GM18858 (cell line): Measurements from ENCODE around the gene CPNE6.

Experiments used
- ATAC-seq: cut with Tn5 transposase; IDR thresholded peaks from one replicate; pipeline ENCODE4 v1.9.1; 2021; ENCODE audit not compliant: unreplicated experiment

The CPNE6 gene

DNA sequence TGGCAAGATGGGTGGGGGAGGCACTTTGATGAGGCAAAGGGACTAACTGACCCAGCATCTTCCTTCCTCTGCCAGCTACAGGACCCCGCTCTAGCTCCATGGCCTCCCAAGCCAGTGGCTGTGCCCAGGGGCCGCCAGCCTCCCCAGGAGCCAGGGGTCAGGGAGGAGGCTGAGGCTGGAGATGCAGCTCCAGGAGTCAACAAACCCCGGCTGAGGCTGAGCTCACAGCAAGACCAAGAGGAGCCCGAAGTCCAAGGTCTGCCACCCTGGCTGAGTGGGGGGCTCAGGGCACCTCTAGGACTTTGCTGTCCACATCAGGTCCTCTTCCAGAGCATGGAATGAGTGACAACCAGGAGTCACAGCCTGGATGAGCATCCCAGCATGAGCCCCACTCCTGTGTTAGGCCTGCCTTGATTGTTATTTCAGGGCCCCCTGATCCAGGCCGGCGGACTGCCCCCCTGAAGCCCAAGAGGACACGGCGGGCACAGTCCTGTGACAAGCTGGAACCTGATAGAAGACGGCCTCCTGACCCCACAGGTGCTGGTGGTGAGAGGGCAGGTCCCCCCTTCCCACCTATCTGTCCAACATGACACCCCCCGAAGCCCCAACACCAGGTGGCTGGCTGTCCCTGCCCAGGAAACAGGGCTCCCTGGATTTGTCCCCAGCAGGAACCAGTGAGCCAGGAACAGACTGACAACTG, 2.5 kb upstream of the CPNE6 start:
- ATAC-seq: no peak

GRCh38 chr14:24069411-24069735, 2.0 kb upstream of the CPNE6 start:
- ATAC-seq: no peak

DNA sequence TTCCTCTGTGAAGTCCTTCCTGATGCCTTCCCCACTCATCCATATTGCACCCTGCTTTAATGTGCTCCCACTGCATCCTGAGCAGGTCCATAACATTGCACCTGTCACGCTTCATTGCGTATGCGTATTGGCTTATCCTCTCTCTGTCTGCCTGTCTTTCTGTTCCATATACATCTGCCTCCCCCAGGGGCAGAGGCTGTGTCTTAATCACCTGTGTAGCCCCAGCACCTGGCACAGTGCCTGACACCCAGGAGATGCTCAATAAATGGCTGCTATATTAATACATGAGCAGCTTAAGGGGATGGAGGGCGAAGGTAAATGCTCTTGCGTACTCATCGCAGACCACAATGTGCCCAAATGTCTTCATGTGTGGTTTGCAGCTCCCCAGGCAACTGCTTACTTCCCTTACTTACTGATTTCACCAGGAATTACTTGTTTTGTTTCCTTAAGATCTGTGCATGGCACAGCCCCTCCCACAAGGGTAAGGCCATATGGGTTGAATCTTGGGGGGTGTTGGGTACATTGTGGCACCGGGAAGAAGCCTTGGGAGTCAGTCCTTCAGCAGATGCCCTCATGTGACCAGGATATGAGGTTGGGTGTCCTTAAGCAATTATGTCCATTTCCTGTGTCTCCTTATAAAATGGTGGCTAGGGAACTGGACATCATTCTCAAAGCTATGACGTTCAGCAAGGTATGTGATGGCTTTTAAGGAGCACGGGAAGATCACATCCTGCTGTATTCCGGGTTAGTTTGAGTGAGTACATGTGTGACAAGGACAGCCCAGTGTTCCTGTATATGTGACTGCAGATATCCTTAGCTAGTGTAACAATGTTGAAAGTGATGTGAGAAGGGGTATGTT, 848 bp upstream of the CPNE6 start:
- no peak for ATAC-seq

DNA sequence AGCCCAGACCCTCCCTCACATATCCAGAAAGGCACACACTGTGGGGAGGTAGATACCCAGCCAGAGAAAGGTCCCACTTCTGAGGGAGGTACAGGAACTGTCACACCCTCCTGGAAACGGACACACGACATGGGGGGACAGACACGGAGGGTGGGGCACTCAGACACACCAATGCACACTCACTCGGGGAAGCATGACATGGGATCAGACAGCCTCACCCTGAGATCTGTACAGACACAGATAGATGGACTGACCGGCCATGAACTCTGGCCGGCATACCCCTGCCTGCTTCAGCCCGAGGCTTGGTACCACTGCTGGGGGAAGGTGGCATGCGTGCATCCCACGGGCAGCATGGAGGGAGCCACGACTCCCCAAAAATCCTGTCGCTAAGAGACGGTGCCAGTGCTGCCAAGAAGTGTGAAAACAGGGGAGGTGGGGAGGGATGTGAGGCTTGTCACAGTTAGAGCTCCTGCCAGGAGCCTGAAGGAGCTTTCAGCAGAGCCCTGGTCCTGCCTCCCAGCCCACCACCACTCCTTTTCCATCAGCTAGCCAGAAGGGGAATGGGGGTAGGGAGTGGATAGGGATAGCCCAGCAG, 571 bp downstream of the CPNE6 start:
- no peak for ATAC-seq

DNA sequence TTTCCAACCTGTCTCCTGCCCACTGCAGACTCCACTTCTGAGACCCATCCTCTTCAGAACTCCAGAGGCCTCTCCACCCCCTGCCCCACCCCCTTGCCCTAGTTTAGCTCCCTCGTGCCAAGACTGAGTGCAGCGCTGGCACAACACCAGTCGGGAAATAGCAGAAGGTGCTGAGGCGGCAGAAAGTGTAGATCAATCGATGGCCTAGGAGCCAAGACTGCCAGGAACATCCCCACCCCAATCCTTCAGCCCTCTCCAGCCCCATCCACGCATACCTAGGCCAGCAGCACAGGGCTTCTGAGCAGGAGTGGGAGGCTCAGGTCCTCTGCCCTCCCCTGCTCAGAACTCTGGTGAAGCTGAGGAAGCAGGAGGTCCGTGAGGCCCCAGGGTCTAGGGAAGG, 1.1 kb downstream of the CPNE6 start:
- ATAC-seq: no peak

DNA sequence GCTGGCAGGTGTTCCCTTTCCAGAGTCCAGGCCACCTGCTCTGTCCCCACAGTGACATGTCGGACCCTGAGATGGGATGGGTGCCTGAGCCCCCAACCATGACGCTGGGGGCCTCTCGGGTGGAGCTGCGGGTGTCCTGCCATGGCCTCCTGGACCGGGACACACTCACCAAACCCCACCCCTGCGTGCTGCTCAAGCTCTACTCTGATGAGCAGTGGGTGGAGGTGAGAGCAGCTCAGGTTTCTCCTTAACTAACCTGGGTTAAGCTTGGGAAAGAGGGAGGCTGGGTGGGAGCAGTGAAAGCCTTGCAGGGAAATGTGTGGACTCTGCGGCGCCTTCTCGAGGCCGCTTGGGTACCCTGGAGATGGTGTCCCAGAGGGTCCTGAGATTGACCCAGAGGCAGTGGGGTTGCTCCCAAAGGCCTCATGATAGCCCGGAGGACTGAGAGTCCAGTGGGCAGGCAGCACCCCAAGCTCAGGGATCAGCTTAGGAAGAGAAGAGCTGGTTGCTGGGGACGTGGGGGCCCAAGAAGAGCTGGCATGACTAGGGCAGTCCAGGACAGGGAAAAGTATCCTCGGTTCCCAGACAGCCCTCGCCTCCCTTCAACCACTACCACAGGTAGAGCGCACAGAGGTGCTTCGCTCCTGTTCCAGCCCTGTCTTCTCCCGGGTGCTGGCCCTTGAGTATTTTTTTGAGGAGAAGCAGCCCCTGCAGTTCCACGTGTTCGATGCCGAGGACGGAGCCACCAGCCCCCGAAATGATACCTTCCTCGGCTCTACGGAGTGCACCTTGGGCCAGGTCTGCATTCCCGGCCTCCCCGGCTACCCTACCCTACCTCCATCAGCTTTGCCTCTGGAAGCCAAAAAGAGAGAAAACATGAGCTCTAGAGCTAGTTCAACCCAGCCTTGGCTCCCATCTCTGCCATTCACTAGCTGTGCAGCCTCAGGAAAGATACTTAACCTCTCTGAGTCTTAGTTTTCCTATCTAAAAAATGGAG, 1.8 kb downstream of the CPNE6 start:
- ATAC-seq: no peak

- no peak for ATAC-seq
These were observed 3.5 kb downstream of the CPNE6 start for GRCh38 chr14:24074625-24075484.

- ATAC-seq: no peak
These were observed 4.3 kb downstream of the CPNE6 start for GRCh38 chr14:24075485-24076301.

GRCh38 chr14:24076302-24076601, 4.9 kb downstream of the CPNE6 start:
- no peak for ATAC-seq

- ATAC-seq: no peak
These were observed 5.7 kb downstream of the CPNE6 start for GRCh38 chr14:24077086-24077485.

DNA sequence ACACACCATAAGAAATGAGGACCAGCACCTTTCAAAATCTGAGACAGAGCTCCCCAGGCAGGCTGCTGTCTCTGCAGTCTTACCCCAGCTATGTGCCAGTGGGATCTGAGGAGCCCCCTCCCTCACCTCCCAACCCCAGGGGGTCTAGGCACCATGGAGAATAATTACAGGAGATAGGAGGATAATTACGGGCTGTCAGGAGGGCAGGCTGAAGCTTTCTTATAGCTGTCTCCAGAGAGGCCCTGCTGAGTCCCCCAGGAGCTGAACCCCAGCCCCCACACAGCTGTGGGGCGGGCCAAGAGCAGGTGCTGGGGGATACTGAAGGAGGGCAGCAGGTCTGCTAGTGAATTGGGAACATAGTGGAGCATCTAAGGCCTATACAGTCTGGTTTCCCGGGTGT, 6.8 kb downstream of the CPNE6 start:
- no peak for ATAC-seq

DNA sequence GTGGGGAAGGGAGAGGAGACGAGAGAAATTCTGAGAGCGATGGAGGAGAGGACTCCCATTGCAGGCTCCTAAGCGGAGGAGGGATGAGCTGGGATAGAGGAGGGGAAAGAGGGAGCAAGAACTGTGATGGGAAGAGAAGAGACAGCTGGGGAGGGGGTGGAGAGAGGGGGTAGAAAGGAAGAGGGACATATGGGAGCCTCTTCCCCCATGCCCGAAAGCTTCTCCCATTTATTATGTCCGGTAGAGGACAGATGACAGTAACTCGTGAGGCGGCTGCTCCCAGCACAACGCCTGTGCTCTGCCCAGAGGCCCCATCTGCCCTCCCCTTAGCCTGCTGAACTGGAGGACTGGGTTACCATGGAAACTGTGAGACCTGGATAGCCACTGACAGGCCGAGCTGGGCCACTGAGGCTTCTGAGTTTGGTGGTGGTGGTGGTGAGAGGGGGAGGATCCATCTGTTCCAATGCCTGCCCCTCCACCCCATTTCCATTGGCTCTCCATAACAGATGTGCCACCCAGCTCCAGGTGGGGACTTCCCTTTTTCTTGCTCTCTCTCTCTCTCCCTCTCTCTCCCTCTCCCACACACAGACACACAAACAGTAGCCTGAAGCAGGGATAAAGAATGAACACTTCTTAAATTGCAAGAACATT, 8.3 kb downstream of the CPNE6 start:
- ATAC-seq: no peak

DNA sequence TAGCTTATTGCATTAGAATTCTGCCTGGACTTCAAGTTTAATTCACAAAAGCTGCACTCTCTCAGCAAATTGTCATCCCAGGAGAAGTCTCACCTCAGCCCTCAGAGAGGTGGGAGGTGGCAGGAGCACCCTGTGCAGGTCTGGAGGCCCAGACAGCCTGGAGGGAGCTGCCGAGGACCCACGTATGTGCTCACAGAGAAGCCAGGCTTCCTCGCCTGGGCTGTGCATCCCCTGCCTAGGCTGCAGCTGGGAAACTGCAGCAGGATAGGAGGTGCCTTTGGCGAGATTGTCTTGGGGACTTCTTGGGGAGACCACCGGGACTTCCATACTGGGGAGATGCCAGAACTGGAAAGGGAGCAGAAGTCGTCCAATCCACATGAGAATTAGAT, 8.8 kb downstream of the CPNE6 start:
- no peak for ATAC-seq

DNA sequence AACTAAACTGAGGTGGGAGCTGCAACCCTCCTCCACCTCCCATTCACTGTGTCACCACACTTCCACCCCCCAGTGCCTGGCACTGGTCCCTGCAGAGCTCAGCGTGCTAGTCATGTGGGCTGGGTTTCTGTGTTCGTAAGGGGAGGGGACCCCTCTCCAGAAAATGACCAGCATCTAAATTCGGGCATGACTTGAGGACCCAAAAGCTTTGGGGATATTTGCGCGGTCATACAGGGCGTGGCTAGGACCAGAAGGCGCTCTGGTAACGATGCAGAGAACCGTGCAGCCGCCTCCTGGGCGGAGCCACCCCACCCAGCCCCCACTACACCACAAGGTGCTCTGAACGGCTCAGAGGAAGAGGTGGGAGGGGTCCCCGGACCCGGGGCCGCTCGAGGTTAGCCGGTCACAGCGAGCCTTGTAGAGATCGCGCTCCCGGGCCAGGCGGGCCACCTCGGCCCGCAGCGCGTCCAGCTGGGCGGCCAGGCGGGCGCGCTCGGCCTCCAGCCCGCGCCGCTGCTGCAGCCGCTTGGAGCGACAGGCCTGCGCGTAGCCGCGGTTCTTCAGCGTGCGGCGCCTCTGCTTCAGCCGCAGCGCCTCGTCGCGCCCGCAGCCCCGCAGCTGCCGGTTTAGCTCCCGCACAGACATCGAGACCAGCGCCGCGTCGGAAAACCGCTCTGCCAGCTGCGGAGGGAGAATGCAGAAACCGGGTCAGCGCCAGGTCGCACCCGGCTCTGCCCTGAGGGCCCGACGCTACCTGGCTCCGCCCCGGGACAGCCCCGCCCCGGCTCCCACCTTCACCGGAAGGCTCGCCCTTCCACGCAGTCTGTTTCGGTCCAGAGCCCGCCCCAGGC, 9.8 kb downstream of the CPNE6 start:
- peak; percentile 78 for ATAC-seq

DNA sequence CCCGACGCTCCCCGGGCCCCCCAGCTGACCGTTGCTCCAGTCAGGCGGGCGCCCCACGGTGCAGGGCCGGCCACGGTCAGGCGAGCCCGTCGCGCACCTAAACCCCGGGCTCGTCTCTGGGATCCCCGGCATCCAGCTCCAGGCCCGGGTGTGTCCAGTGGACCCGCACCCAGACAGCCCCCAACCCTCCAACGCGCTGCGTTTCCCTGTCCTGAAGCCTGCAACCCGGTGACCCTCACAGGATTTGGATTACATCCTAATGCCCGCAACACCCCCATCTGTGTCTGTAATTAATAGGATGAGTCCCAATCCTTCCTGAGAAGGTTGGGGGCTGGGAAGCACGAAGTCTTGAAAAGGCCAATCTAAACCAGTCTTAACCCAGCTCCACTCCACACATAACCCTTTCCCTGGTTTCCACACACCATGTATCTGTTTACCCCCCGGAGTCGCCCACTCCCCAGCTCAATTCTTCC, 10.4 kb downstream of the CPNE6 start:
- ATAC-seq: no peak

- ATAC-seq: no peak
These were observed 11.2 kb downstream of the CPNE6 start for GRCh38 chr14:24082411-24083080.

- no peak for ATAC-seq
These were observed 12.1 kb downstream of the CPNE6 start for GRCh38 chr14:24083462-24083861.
